Activated naive CD4-positive, alpha-beta T cell treated with anti-CD3 and anti-CD28 coated beads, Interleukin-2, amount 50 U/mL, for 24 hours (primary cell): Measurements from ENCODE around the gene COA3.

Source experiments
- H3K27ac Mint-ChIP-seq: one replicate; pipeline ENCODE4 v1.8.0; 2021; ENCODE audit warnings: mild to moderate bottlenecking, mixed read lengths
- H3K27me3 Mint-ChIP-seq: one replicate; pipeline ENCODE4 v1.8.0; 2021; ENCODE audit warnings: mixed read lengths
- H3K36me3 Mint-ChIP-seq: one replicate; pipeline ENCODE4 v1.8.0; 2021; ENCODE audit warnings: mixed read lengths
- H3K4me1 Mint-ChIP-seq: one replicate; pipeline ENCODE4 v1.8.0; 2021; ENCODE audit warnings: mixed read lengths
- H3K4me3 Mint-ChIP-seq: one replicate; pipeline ENCODE4 v1.8.0; 2021; ENCODE audit warnings: mild to moderate bottlenecking, mixed read lengths
- H3K9me3 Mint-ChIP-seq: one replicate; pipeline ENCODE4 v1.8.0; 2021; ENCODE audit warnings: mixed read lengths

Gene COA3

DNA sequence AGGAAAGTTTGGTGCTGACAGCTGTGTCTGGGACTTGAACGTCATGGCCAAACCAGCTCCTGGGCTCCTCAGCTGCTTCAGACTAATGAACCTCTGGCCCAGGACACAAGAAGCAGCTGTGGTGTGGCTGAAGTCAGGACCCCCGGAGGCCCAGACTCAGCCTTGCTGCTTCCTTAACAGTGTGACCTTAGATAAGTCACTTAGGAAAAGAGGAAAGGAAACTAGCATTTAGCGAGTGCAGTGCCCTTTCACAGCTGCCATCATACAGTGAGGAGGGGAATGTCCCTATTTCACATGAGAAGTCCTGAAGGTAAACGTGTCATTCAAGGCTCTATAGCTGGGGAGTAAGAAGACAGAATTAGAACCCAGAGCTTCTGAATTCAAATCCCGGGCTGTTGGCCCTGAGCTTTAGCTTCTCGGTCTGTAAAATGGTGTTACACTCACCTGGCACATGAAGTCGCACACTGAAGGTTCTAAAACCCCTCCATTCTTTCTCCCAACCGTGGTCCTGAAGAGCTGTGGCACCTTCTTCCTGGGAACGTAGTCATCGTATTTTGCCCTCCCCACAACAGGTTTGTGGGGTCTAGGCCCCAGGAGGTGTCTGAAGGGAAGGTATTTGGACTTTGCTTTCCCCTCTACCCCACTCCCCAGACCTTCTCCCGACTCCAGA, 38.4 kb downstream of the COA3 start:
- Mint-ChIP-seq H3K9me3 (no peaks in the 10 kb centered on the region), H3K36me3 (no peaks in the 10 kb centered on the region), H3K27ac (no peak overlapping the region), H3K4me3 (peak overlapping the region; percentile 73), H3K27me3 (peaks cover 40% of the 10 kb centered on the region), H3K4me1 (peaks cover 3% of the 10 kb centered on the region)

DNA sequence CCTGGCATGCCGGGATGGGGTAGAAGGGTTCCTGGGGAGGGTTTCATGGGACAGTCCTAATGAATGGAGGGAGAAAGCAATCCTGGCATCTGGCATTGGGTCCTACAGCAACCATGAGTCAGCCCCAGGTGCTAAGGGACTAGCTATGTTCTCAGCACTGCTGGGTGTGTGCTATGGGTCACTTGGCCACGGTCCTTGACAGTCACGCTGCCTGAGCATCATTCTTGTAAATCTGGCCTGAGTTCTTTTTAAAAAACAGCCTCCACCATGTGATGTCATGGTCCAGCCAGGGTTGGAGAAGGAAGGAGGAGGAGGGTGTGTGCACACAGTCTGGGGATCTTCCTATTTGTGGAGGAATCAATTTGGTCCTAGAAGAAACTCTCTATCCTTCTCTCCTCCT, 43.7 kb downstream of the COA3 start:
- peaks cover 15% of the 10 kb centered on the region for H3K27me3 Mint-ChIP-seq
- no peak overlapping the region for H3K27ac Mint-ChIP-seq
- H3K4me1 Mint-ChIP-seq, result no peaks in the 10 kb centered on the region
- no peaks in the 10 kb centered on the region for H3K36me3 Mint-ChIP-seq
- no peaks in the 10 kb centered on the region for H3K9me3 Mint-ChIP-seq
- no peak overlapping the region for H3K4me3 Mint-ChIP-seq

DNA sequence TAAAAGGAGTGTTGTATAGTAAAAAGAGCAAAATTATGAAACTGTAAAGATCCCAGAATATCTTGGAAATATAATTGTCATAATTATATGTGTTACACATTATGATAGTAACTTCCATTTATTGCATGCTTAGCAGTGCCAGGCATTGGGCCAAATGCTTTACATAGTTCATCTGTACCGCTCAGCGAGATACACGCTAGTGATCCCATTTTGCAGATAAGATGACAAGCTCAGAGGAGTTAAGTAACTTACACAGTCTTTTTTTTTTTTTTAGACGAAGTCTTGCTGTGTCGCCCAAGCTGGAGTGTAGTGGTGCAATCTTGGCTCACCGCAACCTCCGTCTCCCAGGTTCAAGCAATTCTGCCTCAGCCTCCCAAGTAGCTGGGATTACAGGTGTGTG, 46.9 kb downstream of the COA3 start:
- Mint-ChIP-seq H3K9me3 (no peaks in the 10 kb centered on the region), H3K4me3 (no peak overlapping the region), H3K27me3 (peaks cover 14% of the 10 kb centered on the region), H3K36me3 (no peaks in the 10 kb centered on the region), H3K4me1 (no peaks in the 10 kb centered on the region), H3K27ac (no peak overlapping the region)

DNA sequence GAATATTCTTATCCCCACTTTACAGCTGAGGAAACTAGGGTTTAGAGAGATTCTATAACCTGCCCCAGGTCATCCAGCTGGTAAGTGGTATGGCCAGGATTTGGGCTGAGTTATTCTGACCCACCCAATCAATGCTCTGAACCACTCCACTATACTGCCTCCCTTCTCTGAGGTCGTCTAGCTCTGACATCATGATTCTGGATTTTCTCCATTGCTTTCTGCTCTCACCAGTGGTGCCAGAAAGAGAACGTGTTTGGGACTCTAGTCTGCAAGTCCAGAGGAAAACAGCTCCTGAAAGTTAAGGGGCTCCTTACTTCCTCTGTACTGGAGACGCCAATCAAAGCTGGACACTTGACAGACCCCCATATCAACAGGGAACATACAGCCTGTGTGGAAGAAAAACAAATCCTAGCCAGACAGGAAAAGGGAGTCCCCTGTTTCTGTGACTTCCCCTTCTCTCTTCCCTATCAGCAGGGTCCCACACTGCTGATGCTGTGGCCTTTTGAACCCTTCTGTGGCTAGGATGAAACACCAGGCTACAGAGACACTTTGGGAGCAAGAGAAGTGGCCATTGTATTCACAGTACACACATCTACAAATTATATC, 47.7 kb downstream of the COA3 start:
- Mint-ChIP-seq H3K36me3 (no peaks in the 10 kb centered on the region), H3K27ac (no peak overlapping the region), H3K4me3 (no peak overlapping the region), H3K9me3 (no peaks in the 10 kb centered on the region), H3K4me1 (no peaks in the 10 kb centered on the region), H3K27me3 (peaks cover 9% of the 10 kb centered on the region)

- H3K36me3 Mint-ChIP-seq, result no peaks in the 10 kb centered on the region
- no peak overlapping the region for H3K27ac Mint-ChIP-seq
- H3K27me3 Mint-ChIP-seq, result peaks cover 5% of the 10 kb centered on the region
- no peak overlapping the region for H3K4me3 Mint-ChIP-seq
- H3K9me3 Mint-ChIP-seq, result no peaks in the 10 kb centered on the region
- H3K4me1 Mint-ChIP-seq, result peaks cover 8% of the 10 kb centered on the region
These were observed 49.4 kb downstream of the COA3 start for GRCh38 chr17:42748908-42749798.

DNA sequence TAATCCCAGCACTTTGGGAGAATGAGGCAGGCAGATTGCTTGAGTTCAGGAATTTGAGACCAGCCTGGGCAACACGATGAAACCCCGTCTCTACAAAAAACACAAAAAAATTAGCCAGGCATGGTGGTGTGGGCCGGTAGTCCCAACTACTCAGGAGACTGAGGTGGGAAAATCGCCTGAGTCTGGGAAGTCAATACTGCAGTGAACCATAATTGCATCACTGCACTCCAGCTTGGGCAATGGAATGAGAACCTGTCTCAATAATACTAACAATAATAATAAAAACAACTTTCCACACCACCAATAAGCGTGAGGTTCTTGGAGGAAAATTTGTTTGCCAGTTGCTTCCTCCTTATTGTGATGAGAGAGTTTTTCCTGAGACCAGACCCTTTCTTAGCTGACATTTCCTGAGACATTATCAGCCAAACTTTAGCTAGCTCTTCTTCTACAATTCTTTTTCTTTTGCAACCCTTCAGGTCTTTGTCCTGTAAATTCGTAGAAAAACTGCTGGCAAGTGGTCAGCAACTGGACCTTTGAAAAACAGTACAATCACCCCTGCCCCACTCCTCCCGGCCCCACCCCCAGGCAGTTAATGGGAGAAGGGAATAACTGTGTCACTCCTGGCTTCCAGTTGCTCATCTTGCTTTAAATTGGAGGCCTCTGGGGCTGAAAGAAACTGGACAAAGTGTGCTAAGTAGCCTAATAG, 50.1 kb downstream of the COA3 start:
- Mint-ChIP-seq H3K36me3 (peaks cover 1% of the 10 kb centered on the region), H3K9me3 (no peaks in the 10 kb centered on the region), H3K27ac (no peak overlapping the region), H3K4me3 (no peak overlapping the region), H3K27me3 (peaks cover 5% of the 10 kb centered on the region), H3K4me1 (peaks cover 15% of the 10 kb centered on the region)
